GM21529 (cell line): ENCODE data around the gene CBFA2T2.
A peak's percentile ranks its signal among the peaks of the same experiment; 100 is the strongest.
"Not testable (repeated sequence)": the region's sequence is repeated elsewhere in the genome, so short reads cannot be mapped to it uniquely, and the experiment has no call there.

ENCODE experiments used
- ATAC-seq: cut with Tn5 transposase; IDR thresholded peaks from one replicate; pipeline ENCODE4 v1.9.1; 2021; ENCODE audit not compliant: unreplicated experiment

The CBFA2T2 gene

DNA sequence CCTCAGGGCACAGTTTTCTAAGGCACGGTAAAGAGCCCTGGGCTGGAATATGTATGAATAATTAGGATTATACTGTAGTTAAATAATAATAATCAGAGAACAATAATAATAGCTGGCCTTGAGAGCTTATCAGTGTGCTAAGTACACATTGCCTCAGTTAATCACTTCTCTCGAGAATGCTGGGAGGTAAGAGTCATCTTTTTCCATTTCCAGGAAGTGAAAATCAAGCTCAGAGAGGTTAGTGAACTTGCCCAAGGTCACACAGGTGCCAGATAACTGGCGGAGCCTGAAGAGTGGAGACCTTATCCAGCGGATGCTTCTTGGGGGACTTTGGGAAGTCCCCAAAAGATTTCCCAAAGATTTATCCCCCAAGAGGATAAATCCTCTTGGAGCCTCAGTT lies 19.4 kb upstream of the CBFA2T2 start:
- ATAC-seq: no peak

- ATAC-seq: no peak
These were observed 19.0 kb upstream of the CBFA2T2 start for GRCh38 chr20:33470866-33471265.

- ATAC-seq: no peak
These were observed 16.9 kb upstream of the CBFA2T2 start for GRCh38 chr20:33472868-33473435.

- no peak for ATAC-seq
These were observed 15.6 kb upstream of the CBFA2T2 start for GRCh38 chr20:33474097-33474873.

DNA sequence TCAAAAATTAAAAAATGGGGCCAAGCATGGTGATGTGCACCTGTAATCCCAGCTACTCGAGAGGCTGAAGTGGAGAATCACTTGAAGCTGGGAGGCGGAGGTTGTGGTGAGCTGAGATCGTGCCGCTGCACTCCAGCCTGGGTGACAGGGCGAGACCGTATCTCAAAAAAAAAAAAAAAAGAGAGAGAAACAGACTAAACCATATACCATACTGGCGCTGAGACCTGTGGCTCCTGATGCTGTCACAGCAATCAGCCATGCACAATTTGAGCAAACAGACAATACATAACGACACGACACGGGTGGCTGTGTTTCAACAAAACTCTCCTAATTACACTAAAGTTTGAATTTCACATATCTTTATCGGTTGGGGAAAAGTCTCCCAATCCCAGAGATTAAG lies 14.9 kb upstream of the CBFA2T2 start:
- no peak for ATAC-seq

DNA sequence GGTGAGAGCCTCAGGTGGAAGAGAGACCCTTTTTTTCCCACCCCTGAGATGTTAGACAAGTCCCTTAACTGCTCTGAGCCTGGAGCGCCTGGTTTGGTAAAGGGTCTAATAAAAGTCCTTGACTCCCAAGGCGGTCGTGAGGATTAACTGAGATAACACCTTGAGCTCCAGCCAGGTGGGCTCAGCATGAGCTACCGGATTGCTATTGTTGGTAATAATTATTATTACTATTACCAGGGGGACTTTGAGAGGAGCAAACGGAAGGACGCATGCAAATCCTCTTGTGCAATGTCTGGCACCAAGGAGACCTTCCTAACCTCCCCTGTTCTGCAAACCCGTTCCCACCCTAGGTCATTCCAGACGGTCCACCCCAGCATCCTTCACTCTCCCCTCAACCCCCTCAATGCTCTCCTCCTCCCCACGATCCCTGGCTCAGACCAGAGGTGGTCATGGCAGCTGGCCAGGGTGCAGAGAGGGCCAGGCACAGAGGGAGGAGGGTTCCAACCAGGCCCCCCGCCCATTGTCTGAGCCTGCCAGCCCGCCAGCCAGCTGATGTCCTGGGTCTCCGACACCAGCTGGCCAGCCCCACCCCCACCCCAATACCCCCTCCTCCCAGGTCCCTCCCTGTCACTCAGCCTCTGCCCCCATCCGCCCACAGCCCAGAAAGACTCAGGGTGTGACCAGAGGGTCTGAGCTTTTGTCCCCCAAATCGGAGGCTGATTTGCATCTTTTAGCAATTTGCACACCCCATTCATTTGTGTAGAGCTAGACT lies 14.3 kb upstream of the CBFA2T2 start:
- no peak for ATAC-seq

- ATAC-seq: no peak
These were observed 12.3 kb upstream of the CBFA2T2 start for GRCh38 chr20:33477386-33478234.

GRCh38 chr20:33480048-33480447 lies 9.8 kb upstream of the CBFA2T2 start:
- no peak for ATAC-seq

DNA sequence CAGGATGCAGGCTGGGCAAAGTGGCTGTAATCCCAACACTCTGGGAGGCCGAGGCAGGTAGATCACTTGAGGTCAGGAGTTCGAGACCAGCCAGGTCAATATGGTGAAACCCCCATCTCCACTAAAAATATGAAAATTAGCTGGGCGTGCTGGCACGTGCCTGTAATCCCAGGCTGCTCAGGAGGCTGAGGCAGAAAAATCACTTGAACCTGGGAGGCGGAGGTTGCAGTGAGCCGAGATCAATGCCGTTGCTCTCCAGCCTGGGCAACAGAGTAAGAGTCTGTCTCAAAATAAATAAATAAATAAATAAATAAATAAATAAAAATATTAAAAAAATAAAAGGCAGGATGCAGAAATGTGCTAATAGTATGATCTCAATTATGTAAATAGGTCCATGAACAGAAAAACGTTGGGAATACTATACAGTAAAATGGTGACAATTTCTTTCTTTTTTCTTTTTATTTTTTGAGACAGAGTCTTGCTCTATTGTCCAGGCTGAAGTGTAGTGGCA lies 8.4 kb upstream of the CBFA2T2 start:
- no peak for ATAC-seq

DNA sequence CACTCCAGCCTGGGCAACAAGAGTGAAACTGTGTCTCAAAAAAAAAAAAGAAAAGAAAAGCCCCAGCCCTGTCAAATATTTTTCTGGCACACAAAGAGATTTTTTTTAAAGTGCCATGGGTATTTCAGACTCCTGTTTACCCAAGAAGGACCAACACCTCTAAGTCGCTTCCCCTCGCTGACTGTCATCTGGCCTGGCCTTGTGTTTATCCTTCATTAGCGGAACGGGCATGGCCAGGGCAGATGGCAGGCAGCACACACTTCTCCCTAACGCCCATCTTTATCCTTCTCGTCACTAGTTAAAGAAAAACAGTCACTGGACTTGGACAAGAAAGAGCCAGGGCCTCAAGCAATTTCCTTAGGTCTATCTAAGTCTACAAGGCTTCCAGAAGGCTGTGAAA lies 7.3 kb upstream of the CBFA2T2 start:
- no peak for ATAC-seq

- not testable (repeated sequence) for ATAC-seq
These were observed 6.7 kb upstream of the CBFA2T2 start for GRCh38 chr20:33483186-33483585.

- no peak for ATAC-seq
These were observed 1.7 kb upstream of the CBFA2T2 start for GRCh38 chr20:33488201-33488600.

GRCh38 chr20:33488661-33489494 lies 1.0 kb upstream of the CBFA2T2 start:
- ATAC-seq: not testable (repeated sequence)

GRCh38 chr20:33489495-33490022 lies 337 bp upstream of the CBFA2T2 start:
- peak; percentile 94 for ATAC-seq

GRCh38 chr20:33490934-33491656 lies 1.2 kb downstream of the CBFA2T2 start:
- no peak for ATAC-seq

DNA sequence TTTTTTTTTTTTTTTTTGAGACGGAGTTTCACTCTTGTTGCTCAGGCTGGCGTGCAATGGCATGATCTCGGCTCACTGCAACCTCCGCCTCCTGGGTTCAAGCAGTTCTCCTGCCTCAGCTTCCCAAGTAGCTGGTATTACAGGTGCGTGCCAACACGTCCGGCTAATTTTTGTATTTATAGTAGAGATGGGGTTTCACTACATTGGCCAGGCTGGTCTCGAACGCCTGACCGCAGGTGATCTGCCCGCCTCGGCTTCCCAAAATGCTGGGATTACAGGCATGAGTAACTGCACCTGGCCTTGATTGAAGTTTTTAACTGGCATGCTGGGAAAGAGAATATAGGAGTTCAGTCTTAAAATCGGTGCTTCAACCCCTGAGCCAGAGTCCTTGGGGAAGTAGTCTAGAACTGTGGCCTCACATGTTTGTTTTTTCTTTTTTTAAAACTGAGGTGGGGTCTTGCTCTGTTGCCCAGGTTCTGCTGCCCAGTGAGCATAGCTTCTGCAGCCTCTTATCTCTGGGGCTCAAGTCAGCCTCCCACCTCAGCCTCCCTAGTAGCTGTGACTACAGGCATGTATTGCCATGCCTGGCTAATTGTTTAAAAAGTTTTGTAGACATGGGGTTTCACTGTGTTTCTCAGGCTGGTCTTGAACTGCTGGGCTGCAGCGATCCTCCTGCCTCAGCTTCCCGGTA lies 3.3 kb downstream of the CBFA2T2 start:
- ATAC-seq: no peak

DNA sequence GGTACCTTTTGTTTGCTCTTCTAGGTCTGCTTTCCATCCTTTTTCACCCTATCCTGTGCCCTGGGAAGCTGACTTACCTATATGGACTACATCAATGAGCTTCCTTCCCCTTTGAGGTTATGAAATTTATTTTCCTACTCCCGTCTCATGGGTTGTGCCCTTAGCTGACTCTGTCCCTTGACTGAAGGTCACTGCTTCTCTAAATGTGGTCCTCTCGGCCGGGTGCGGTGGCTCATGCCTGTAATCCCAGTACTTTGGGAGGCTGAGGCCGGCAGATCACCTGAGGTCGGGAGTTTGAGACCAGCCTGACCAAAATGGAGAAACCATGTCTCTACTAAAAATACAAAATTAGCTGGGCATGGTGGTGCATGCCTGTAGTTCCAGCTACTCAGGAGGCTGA lies 6.9 kb downstream of the CBFA2T2 start:
- ATAC-seq: not testable (repeated sequence)

- ATAC-seq: no peak
These were observed 9.5 kb downstream of the CBFA2T2 start for GRCh38 chr20:33499355-33499754.

GRCh38 chr20:33501000-33501399 lies 11.1 kb downstream of the CBFA2T2 start:
- no peak for ATAC-seq
